Nephron progenitor cell (in vitro differentiated cells): ENCODE data around the gene AFTPH.

Experiments
- DNase-seq: peaks from one replicate; pipeline ENCODE4 v3.0.0; 2021
- H3K27ac Mint-ChIP-seq: 2 replicates; pipeline ENCODE4 v1.8.0; 2021; ENCODE audit warnings: mild to moderate bottlenecking, moderate library complexity, mixed read lengths
- H3K27me3 Mint-ChIP-seq: 2 replicates; pipeline ENCODE4 v1.8.0; 2021; ENCODE audit warnings: mild to moderate bottlenecking, low read depth, mixed read lengths; ENCODE audit not compliant: poor library complexity
- H3K36me3 Mint-ChIP-seq: 2 replicates; pipeline ENCODE4 v1.8.0; 2021; ENCODE audit warnings: low read depth, mixed read lengths
- H3K4me1 Mint-ChIP-seq: 2 replicates; pipeline ENCODE4 v1.8.0; 2021; ENCODE audit warnings: mixed read lengths
- H3K4me3 Mint-ChIP-seq: 2 replicates; pipeline ENCODE4 v1.8.0; 2021; ENCODE audit warnings: mild to moderate bottlenecking, moderate library complexity, mixed read lengths
- H3K9me3 Mint-ChIP-seq: 2 replicates; pipeline ENCODE4 v1.8.0; 2021; ENCODE audit warnings: mild to moderate bottlenecking, moderate library complexity, mixed read lengths
- TF ChIP-seq, protein P1 (sequence below): fragments of 200-600 bp; sonication (generic); IDR thresholded peaks from 2 replicates; pipeline ENCODE4 v1.5.0; 2021; ENCODE audit warnings: antibody characterized with exemption

Gene AFTPH

GRCh38 chr2:64485961-64486360, 38.2 kb upstream of the AFTPH start:
- TF ChIP-seq, protein P1, sequence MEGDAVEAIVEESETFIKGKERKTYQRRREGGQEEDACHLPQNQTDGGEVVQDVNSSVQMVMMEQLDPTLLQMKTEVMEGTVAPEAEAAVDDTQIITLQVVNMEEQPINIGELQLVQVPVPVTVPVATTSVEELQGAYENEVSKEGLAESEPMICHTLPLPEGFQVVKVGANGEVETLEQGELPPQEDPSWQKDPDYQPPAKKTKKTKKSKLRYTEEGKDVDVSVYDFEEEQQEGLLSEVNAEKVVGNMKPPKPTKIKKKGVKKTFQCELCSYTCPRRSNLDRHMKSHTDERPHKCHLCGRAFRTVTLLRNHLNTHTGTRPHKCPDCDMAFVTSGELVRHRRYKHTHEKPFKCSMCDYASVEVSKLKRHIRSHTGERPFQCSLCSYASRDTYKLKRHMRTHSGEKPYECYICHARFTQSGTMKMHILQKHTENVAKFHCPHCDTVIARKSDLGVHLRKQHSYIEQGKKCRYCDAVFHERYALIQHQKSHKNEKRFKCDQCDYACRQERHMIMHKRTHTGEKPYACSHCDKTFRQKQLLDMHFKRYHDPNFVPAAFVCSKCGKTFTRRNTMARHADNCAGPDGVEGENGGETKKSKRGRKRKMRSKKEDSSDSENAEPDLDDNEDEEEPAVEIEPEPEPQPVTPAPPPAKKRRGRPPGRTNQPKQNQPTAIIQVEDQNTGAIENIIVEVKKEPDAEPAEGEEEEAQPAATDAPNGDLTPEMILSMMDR: no peak
- Mint-ChIP-seq H3K36me3 (no peaks in the 10 kb centered on the region), H3K4me3 (no peak overlapping the region), H3K27ac (no peak overlapping the region), H3K9me3 (no peaks in the 10 kb centered on the region), H3K27me3 (no peaks in the 10 kb centered on the region), H3K4me1 (peaks cover 69% of the 10 kb centered on the region)
- no peak for DNase-seq

DNA sequence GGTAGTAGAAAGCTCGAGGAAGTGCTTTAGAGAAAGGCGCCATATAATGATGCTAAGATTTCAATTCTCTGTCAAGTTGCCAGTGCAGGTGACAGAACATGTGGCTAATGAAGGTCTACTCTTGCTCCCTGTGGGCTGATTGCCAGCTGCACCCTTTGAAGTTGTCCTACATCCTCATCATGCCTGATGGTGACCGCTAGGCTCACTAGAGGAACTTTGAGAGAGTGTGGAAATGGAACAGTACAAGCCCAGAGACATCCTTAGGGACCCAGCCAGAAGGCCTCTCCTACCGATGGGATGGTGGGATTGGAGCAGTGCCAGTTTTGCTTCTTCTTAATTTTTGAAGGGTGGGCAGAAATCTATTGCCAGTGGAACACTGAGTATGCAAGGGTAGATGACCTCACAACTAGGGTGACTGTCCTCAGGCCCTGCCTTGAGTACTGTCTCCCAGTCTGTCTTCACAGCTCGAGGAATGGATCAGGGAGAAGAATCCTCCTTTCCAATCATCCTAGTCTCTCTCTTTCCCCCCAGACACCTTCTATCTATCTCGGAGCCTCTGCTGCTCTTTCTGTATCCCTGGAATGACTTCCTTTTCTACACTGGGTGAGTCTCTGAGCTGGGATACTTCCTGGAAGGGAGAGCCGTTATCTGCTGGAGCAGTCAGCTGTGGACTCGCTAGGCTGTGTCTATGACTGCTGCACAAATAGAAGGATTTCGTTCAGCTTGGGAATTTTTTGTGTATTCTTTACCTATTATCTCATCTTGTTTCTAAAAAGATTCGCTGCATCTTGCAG, 36.7 kb upstream of the AFTPH start:
- no peak for DNase-seq
- H3K9me3 Mint-ChIP-seq: no peaks in the 10 kb centered on the region
- no peaks in the 10 kb centered on the region for H3K36me3 Mint-ChIP-seq
- peaks cover 4% of the 10 kb centered on the region for H3K27me3 Mint-ChIP-seq
- H3K4me3 Mint-ChIP-seq: no peak overlapping the region
- H3K27ac Mint-ChIP-seq: peak overlapping the region; percentile 27
- H3K4me1 Mint-ChIP-seq: peaks cover 72% of the 10 kb centered on the region
- TF ChIP-seq, protein P1: no peak

DNA sequence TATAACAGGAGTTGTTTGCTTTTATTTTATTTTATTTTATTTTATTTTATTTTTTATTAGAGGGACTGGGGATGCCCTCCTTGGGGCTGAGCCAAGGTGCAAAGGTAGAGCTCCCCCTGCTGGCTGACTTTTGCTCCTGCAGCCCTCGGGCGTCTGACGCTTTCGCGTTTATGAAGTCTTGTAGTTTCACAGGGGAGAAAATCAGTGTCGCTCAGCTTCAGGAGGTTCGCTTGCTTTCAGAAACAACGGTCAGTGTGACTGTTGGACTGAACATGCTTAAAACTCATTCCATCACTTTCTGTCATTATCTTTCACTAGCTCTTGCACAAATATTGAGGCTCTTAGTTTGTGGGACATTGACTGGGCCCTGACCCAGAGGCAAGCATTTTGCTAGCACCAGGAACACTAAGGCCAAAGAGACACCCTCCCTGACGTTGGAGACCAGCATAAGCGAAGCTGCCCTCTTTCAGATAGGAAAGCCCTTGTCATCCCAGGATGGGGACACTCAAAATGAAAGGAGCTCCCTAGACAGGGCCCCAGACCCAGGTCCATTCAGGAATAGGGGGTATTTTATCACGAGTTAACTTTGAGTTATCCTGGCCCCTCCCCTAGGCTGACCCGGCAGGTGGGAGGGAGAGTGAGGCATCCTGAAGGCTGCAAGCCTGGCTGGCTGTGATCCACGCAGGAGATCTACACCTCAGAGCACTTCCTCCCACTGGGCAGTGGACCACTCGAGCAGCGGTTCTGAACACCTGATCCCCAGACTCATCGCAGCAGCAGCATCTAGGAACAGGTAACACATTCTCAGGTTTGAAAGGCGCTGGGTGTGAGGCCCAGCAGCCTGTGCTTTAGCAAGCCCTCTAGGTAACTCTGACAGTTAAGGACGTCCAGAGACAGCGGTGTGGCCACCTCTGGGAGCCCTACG, 35.8 kb upstream of the AFTPH start:
- Mint-ChIP-seq H3K36me3 (no peaks in the 10 kb centered on the region), H3K4me1 (peaks cover 65% of the 10 kb centered on the region), H3K9me3 (no peaks in the 10 kb centered on the region), H3K27me3 (peaks cover 4% of the 10 kb centered on the region), H3K27ac (no peak overlapping the region), H3K4me3 (no peak overlapping the region)
- TF ChIP-seq, protein P1: peak; percentile 99
- DNase-seq: peak; percentile 88

- H3K27ac Mint-ChIP-seq: no peak overlapping the region
Observed at GRCh38 chr2:64489081-64489751, 34.9 kb upstream of the AFTPH start.

GRCh38 chr2:64491426-64491825, 32.7 kb upstream of the AFTPH start:
- H3K9me3 Mint-ChIP-seq: no peaks in the 10 kb centered on the region
- no peak for DNase-seq
- H3K4me3 Mint-ChIP-seq: no peak overlapping the region
- H3K36me3 Mint-ChIP-seq: no peaks in the 10 kb centered on the region
- TF ChIP-seq, protein P1: no peak
- peaks cover 48% of the 10 kb centered on the region for H3K4me1 Mint-ChIP-seq
- H3K27ac Mint-ChIP-seq: no peak overlapping the region
- H3K27me3 Mint-ChIP-seq: peaks cover 4% of the 10 kb centered on the region

More at GRCh38 chr2:64489081-64489751, 34.9 kb upstream of the AFTPH start:
- TF ChIP-seq, protein P1: no peak
- H3K4me3 Mint-ChIP-seq: no peak overlapping the region
- no peak for DNase-seq
- no peaks in the 10 kb centered on the region for H3K9me3 Mint-ChIP-seq
- H3K4me1 Mint-ChIP-seq: peaks cover 60% of the 10 kb centered on the region
- peaks cover 4% of the 10 kb centered on the region for H3K27me3 Mint-ChIP-seq
- H3K36me3 Mint-ChIP-seq: no peaks in the 10 kb centered on the region
